NCI-H345 treated with DMSO at 0.1 percent for 48 hours (cell line): ENCODE results near the gene FKBP3.

ENCODE experiments used
- DNase-seq: peaks from one replicate; lab custom pipeline; 2025; ENCODE audit not compliant: unreplicated experiment; lab: John Stamatoyannopoulos, UW

FKBP3 gene

GRCh38 chr14:45065956-45066355 lies 68.3 kb downstream of the FKBP3 start:
- DNase-seq = no peak
